Activated naive CD8-positive, alpha-beta T cell treated with anti-CD3 and anti-CD28 coated beads, Interleukin-2, amount 10 ng/mL, durations not matched to agents 7 days and 5 days (primary cell): ENCODE measurements around the gene MYADML2. TPM values are rescaled to one million over a fixed set of nuclear protein-coding genes. Genes with fewer than 3 reads are reported as not detected.
"Not testable (repeated sequence)": the region's sequence is repeated elsewhere in the genome, so short reads cannot be mapped to it uniquely, and the experiment has no call there.

Experiments used
- ATAC-seq: fragments of 150-1000 bp; cut with Tn5 transposase; one replicate; pipeline ENCODE4 v1.10.0; 2021; ENCODE audit warnings: low read depth, moderate library complexity
- POLR2A ChIA-PET: fragments of 350-600 bp; sonication (Branson Sonifier 250); formaldehyde crosslinking; loops from one replicate; lab custom pipeline; 2021; ENCODE audit warnings: antibody characterized with exemption; lab: Charles Lee
- DNase-seq: peaks from one replicate; pipeline ENCODE4 v3.0.0; 2021
- H3K27ac Mint-ChIP-seq: one replicate; pipeline ENCODE4 v1.8.0; 2022; ENCODE audit warnings: mild to moderate bottlenecking, mixed read lengths
- H3K27me3 Mint-ChIP-seq: one replicate; pipeline ENCODE4 v1.8.0; 2022; ENCODE audit warnings: mild to moderate bottlenecking, moderate library complexity, mixed read lengths
- H3K36me3 Mint-ChIP-seq: one replicate; pipeline ENCODE4 v1.8.0; 2021; ENCODE audit warnings: mild to moderate bottlenecking, mixed read lengths
- H3K4me1 Mint-ChIP-seq: one replicate; pipeline ENCODE4 v1.8.0; 2021; ENCODE audit warnings: mixed read lengths
- H3K4me3 Mint-ChIP-seq: one replicate; pipeline ENCODE4 v1.8.0; 2022; ENCODE audit warnings: mild to moderate bottlenecking, moderate library complexity, mixed read lengths
- H3K9me3 Mint-ChIP-seq: one replicate; pipeline ENCODE4 v1.8.0; 2021; ENCODE audit warnings: mixed read lengths
- total RNA-seq, 2 experiments: library from RNA; stranded (reverse); gene quantifications; one replicate each; pipeline ENCODE4 v1.2.3, GENCODE V29; 2021

The MYADML2 gene
- total RNA-seq, 2 experiments from 2014 or later, result not detected

- H3K4me3 Mint-ChIP-seq, result no peak overlapping the region
- no peak overlapping the region for H3K27ac Mint-ChIP-seq
- H3K4me1 Mint-ChIP-seq, result no peaks in the 10 kb centered on the region
- peaks cover 42% of the 10 kb centered on the region for H3K27me3 Mint-ChIP-seq
- H3K36me3 Mint-ChIP-seq, result no peaks in the 10 kb centered on the region
- no peaks in the 10 kb centered on the region for H3K9me3 Mint-ChIP-seq
- POLR2A ChIA-PET, result interaction anchor here (0.7 to 3.3 kb wide), 3 partner anchors 7 to 61 kb away, joined by 3 to 39 read pairs (median 6); partner anchors contain the start of genes CENPX and LRRC45
- no peak for DNase-seq
- ATAC-seq, result no peak
These were observed 13.3 kb upstream of the MYADML2 start for GRCh38 chr17:81960130-81960958.

DNA sequence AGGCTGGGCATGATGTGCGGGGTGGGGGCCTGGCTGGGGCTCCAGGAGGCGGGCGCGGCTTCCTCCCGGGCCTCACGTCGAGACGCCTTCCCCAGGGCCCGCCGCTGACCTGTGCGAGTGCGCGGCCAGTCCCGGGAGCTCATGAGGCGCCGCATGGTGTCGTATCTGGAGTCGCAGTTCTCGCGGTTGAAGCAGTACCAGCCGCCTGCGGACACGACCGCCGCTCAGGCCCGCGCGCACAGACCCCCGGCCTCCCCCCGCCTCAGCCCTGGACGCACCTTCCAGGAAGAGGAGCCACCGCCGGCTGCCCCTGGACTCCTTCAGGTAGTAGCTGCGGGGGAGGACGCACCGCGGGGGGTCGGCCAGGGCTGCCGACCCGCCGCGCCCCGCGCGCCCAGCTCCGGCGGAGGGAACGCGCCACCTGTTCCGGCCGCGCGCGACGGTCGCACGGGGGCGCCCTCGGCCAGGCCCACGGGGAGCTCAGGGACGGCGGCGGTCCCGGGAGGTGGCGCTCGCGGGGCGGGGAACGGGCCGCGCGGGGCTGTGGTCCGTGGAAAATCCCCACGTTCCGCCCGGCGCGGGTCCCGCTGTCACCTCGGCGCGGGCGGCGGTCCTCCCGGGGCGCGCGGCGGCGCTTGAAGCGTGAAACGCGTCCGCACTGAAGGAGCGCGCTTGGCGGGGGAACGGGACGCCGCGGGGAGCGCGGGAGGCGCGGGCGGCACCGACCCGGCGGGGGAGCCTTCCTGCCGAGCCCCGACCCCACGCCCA is 12.5 kb upstream of the MYADML2 start:
- peaks cover 40% of the 10 kb centered on the region for H3K27me3 Mint-ChIP-seq
- no peaks in the 10 kb centered on the region for H3K9me3 Mint-ChIP-seq
- H3K4me3 Mint-ChIP-seq, result no peak overlapping the region
- ATAC-seq (peak; percentile 95), DNase-seq (peak; percentile 93)
- no peak overlapping the region for H3K27ac Mint-ChIP-seq
- no peaks in the 10 kb centered on the region for H3K36me3 Mint-ChIP-seq
- no peaks in the 10 kb centered on the region for H3K4me1 Mint-ChIP-seq
- POLR2A ChIA-PET, result interaction anchor here (0.7 to 3.3 kb wide), 4 partner anchors 8 to 62 kb away, joined by 3 to 39 read pairs (median 4); partner anchors contain the start of genes ASPSCR1, CENPX and LRRC45

DNA sequence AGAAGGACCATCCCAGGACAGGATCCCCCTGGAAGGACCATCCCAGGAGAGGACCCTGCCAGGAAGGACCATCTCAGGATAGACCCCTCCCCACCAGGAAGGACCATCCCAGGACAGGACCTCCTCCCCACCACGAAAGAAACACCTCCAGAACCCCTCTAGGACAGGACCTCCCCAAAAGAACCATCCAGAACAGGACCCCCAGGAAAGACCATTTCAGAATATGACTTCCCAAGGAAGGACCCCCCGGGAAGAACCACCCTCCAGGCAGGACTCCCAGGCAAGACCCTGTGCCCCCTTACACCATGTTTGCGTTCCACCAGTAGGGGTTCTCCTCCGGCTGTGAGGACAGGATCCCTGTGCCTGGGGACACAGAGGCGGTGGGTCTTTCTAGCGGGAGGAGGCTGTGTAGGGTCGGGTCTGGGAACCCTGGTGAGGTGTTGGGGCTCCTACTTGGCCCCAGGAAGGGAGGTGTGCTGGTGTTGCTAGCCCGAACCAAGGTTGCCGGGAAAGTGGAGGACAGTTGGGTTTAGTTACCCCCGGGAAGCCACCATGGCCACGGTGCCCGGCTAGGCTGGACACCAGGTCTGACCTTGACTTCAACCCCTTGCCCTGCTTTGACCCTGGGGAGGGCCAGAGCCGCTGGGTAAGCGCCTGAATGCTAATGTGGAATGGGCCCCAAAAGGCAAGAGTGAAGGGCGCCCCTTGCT is 11.8 kb upstream of the MYADML2 start:
- DNase-seq (no peak), ATAC-seq (no peak)
- H3K36me3 Mint-ChIP-seq, result no peaks in the 10 kb centered on the region
- peak overlapping the region; percentile 40 for H3K4me3 Mint-ChIP-seq
- peaks cover 32% of the 10 kb centered on the region for H3K27me3 Mint-ChIP-seq
- POLR2A ChIA-PET, result interaction anchor here (0.9 to 3.3 kb wide), 4 partner anchors 9 to 79 kb away, joined by 3 to 39 read pairs (median 5); partner anchors contain the start of genes ASPSCR1, CENPX, DCXR and LRRC45
- H3K4me1 Mint-ChIP-seq, result no peaks in the 10 kb centered on the region
- H3K27ac Mint-ChIP-seq, result no peak overlapping the region
- no peaks in the 10 kb centered on the region for H3K9me3 Mint-ChIP-seq

DNA sequence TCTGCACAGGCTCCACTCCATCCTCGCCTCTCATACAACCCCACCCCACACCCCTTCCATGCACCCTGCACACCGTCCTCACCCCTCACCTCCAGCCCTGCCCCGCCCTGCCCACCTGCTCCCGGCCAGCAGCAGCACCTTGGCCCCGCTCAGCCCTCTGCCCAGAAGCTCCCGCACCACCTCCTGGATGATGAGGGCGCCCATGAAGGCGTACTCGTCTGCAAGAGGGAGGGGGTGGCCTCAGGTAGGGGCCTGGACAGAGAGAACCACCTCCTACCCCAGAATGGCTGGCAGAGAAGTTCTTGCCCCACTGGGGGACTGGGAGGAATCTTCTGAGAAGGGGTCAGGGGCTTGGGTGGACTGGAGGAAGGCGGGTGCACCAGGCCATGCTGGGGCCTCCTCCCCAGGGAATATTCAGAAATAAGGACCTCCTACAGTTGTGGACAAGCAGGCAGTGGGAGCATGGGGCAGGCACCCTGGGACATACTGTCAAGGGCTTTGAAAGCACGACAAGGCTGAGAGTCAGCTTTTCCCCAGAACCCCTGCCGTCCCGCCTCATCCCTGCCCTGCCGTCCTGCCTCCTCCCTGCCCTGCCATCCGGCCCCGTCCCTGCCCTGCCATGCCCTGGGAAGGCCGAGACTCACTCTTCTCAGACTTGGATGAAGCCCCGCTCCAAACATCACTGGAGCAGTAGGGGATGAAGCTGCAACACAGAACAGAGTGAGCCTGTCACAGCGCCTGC is 10.8 kb upstream of the MYADML2 start:
- H3K4me3 Mint-ChIP-seq, result no peak overlapping the region
- peaks cover 23% of the 10 kb centered on the region for H3K27me3 Mint-ChIP-seq
- no peaks in the 10 kb centered on the region for H3K4me1 Mint-ChIP-seq
- ATAC-seq, result no peak
- H3K27ac Mint-ChIP-seq, result no peak overlapping the region
- no peaks in the 10 kb centered on the region for H3K36me3 Mint-ChIP-seq
- DNase-seq, result no peak
- no peaks in the 10 kb centered on the region for H3K9me3 Mint-ChIP-seq
- POLR2A ChIA-PET, result interaction anchor here (1.2 kb wide), 1 partner anchor 80 kb away, joined by 4 read pairs; the partner anchor contains the start of gene DCXR

GRCh38 chr17:81956607-81957589 is 9.9 kb upstream of the MYADML2 start:
- Mint-ChIP-seq H3K9me3 (no peaks in the 10 kb centered on the region), H3K4me1 (no peaks in the 10 kb centered on the region), H3K27me3 (peaks cover 17% of the 10 kb centered on the region), H3K4me3 (no peak overlapping the region), H3K36me3 (no peaks in the 10 kb centered on the region), H3K27ac (no peak overlapping the region)
- ATAC-seq, result no peak
- POLR2A ChIA-PET, result no interaction called here
- no peak for DNase-seq

GRCh38 chr17:81955756-81956544 is 8.9 kb upstream of the MYADML2 start:
- no peaks in the 10 kb centered on the region for H3K9me3 Mint-ChIP-seq
- no peaks in the 10 kb centered on the region for H3K36me3 Mint-ChIP-seq
- ATAC-seq (no peak), DNase-seq (no peak)
- H3K27ac Mint-ChIP-seq, result no peak overlapping the region
- POLR2A ChIA-PET, result interaction anchor here (1.1 kb wide), 1 partner anchor 66 kb away, joined by 4 read pairs; the partner anchor contains the start of gene CENPX
- no peaks in the 10 kb centered on the region for H3K4me1 Mint-ChIP-seq
- no peak overlapping the region for H3K4me3 Mint-ChIP-seq
- peaks cover 21% of the 10 kb centered on the region for H3K27me3 Mint-ChIP-seq

GRCh38 chr17:81955058-81955681 is 8.1 kb upstream of the MYADML2 start:
- POLR2A ChIA-PET, result interaction anchor here (1.1 kb wide), 1 partner anchor 67 kb away, joined by 4 read pairs; the partner anchor contains the start of gene CENPX
- H3K4me3 Mint-ChIP-seq, result no peak overlapping the region
- no peaks in the 10 kb centered on the region for H3K4me1 Mint-ChIP-seq
- H3K9me3 Mint-ChIP-seq, result no peaks in the 10 kb centered on the region
- DNase-seq (no peak), ATAC-seq (no peak)
- H3K36me3 Mint-ChIP-seq, result no peaks in the 10 kb centered on the region
- H3K27me3 Mint-ChIP-seq, result peaks cover 23% of the 10 kb centered on the region
- no peak overlapping the region for H3K27ac Mint-ChIP-seq

GRCh38 chr17:81954131-81955057 is 7.4 kb upstream of the MYADML2 start:
- no peaks in the 10 kb centered on the region for H3K4me1 Mint-ChIP-seq
- H3K9me3 Mint-ChIP-seq, result no peaks in the 10 kb centered on the region
- peaks cover 23% of the 10 kb centered on the region for H3K27me3 Mint-ChIP-seq
- H3K4me3 Mint-ChIP-seq, result no peak overlapping the region
- ATAC-seq (no peak), DNase-seq (no peak)
- H3K36me3 Mint-ChIP-seq, result no peaks in the 10 kb centered on the region
- POLR2A ChIA-PET, result interaction anchor here (1.1 kb wide), 1 partner anchor 68 kb away, joined by 4 read pairs; the partner anchor contains the start of gene CENPX
- no peak overlapping the region for H3K27ac Mint-ChIP-seq

- ATAC-seq, H3K27ac Mint-ChIP-seq, H3K4me3 Mint-ChIP-seq, H3K9me3 Mint-ChIP-seq, DNase-seq, H3K4me1 Mint-ChIP-seq, H3K36me3 Mint-ChIP-seq: not testable (repeated sequence)
- H3K27me3 Mint-ChIP-seq, result peaks cover 16% of the 10 kb centered on the region
- POLR2A ChIA-PET, result interaction anchor here (1.4 kb wide), 1 partner anchor 69 kb away, joined by 3 read pairs; the partner anchor contains the start of gene CENPX
These were observed 6.4 kb upstream of the MYADML2 start for GRCh38 chr17:81953443-81953842.

DNA sequence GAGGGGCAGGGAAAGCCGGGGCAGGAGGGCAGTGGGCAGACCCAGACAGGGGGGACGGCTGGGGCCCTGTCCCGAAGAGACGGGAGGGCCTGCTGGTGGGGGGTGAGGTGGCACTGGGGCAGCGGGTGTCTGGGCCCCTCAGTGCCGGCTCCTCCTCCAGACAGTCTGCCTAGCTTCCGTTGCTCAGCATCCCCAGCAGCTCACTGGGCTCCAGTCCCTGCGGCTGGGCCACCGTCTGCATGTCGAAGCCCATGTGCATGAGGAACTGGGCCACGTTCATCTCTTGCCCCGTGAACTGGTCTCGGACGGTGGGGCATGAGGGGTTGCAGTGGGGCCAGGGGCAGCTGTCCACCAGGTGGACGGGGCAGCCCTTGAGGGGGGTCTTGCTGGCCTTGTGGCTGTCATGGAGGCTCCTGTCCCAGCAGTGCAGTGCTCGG is 5.8 kb upstream of the MYADML2 start:
- Mint-ChIP-seq H3K27ac (no peak overlapping the region), H3K4me3 (no peak overlapping the region), H3K36me3 (no peaks in the 10 kb centered on the region), H3K27me3 (peaks cover 12% of the 10 kb centered on the region), H3K4me1 (no peaks in the 10 kb centered on the region), H3K9me3 (no peaks in the 10 kb centered on the region)
- no peak for DNase-seq
- ATAC-seq, result no peak
- POLR2A ChIA-PET, result interaction anchor here (1.4 kb wide), 1 partner anchor 70 kb away, joined by 3 read pairs; the partner anchor contains the start of gene CENPX
